GM19043 (cell line): Measurements from ENCODE around the gene AMH.
"Not testable (repeated sequence)": the region's sequence is repeated elsewhere in the genome, so short reads cannot be mapped to it uniquely, and the experiment has no call there.

ENCODE experiments used
- ATAC-seq: cut with Tn5 transposase; IDR thresholded peaks from one replicate; pipeline ENCODE4 v1.9.1; 2021; ENCODE audit warnings: low read depth; ENCODE audit not compliant: unreplicated experiment

AMH gene

GRCh38 chr19:2249010-2249866 lies at the start of gene AMH:
AMH (plus strand) TSS chr19:2249323; CDS start chr19:2249333, 10 bp downstream.
- no peak for ATAC-seq

- ATAC-seq: no peak
Observed at GRCh38 chr19:2199861-2200623, 49.1 kb upstream of the AMH start.

- not testable (repeated sequence) for ATAC-seq
Observed at GRCh38 chr19:2200624-2201294, 48.4 kb upstream of the AMH start.

GRCh38 chr19:2201473-2202148 lies 47.5 kb upstream of the AMH start:
- ATAC-seq: no peak

- no peak for ATAC-seq
Observed at GRCh38 chr19:2202366-2202765, 46.8 kb upstream of the AMH start.

GRCh38 chr19:2207008-2207407 lies 42.1 kb upstream of the AMH start:
- no peak for ATAC-seq

- no peak for ATAC-seq
Observed at GRCh38 chr19:2207991-2208860, 40.9 kb upstream of the AMH start.

GRCh38 chr19:2208975-2209374 lies 40.1 kb upstream of the AMH start:
- ATAC-seq: no peak

- ATAC-seq: no peak
Observed at GRCh38 chr19:2209408-2209807, 39.7 kb upstream of the AMH start.

- no peak for ATAC-seq
Observed at GRCh38 chr19:2210206-2210605, 38.9 kb upstream of the AMH start.

GRCh38 chr19:2210987-2211740 lies 38.0 kb upstream of the AMH start:
- no peak for ATAC-seq

GRCh38 chr19:2212861-2213711 lies 36.0 kb upstream of the AMH start:
- ATAC-seq: no peak

- no peak for ATAC-seq
Observed at GRCh38 chr19:2213799-2214198, 35.3 kb upstream of the AMH start.

- no peak for ATAC-seq
Observed at GRCh38 chr19:2214251-2214650, 34.9 kb upstream of the AMH start.

GRCh38 chr19:2215281-2215751 lies 33.8 kb upstream of the AMH start:
- no peak for ATAC-seq

- ATAC-seq: no peak
Observed at GRCh38 chr19:2216361-2217225, 32.5 kb upstream of the AMH start.

GRCh38 chr19:2217591-2217990 lies 31.5 kb upstream of the AMH start:
- ATAC-seq: no peak
